Esophagus muscularis mucosa (tissue), 4 donors: ENCODE data around the gene C13orf46. TPM values are rescaled to one million over a fixed set of nuclear protein-coding genes. Genes with fewer than 3 reads are reported as not detected.
A peak's percentile ranks its signal among the peaks of the same experiment; 100 is the strongest.

Experiments used
- DNase-seq: peaks from one replicate; pipeline ENCODE4 v3.0.0-alpha.2; 2017; ENCODE audit errors: extremely low spot score
- H3K27ac ChIP-seq, 4 donors: fragments of 200-600 bp; sonication (generic); replicated peaks in 1 of 4; 1 replicate in 3 of 4; 2 replicates in 1 of 4; pipeline ENCODE4 v1.5.1; 2016 to 2019; ENCODE audit warnings: mild to moderate bottlenecking in 1 of 4
- H3K27me3 ChIP-seq, 4 donors: fragments of 200-600 bp; sonication (generic); one replicate each; pipeline versions ENCODE4 v1.5.1 to v1.6.0; 2016 to 2019
- H3K36me3 ChIP-seq, 4 donors: fragments of 200-600 bp; sonication (generic); one replicate each; pipeline ENCODE4 v1.5.1; 2016 to 2019
- H3K4me1 ChIP-seq, 4 donors: fragments of 200-600 bp; sonication (generic); one replicate each; pipeline ENCODE4 v1.5.1; 2016 to 2019
- H3K4me3 ChIP-seq, 4 donors: fragments of 200-600 bp; sonication (generic); 1 replicate in 2 of 4; 2 replicates in 2 of 4; pipeline ENCODE4 v1.5.1; 2016 to 2019; ENCODE audit warnings: mild to moderate bottlenecking in 4 of 4, moderate library complexity in 1 of 4
- H3K9me3 ChIP-seq, 4 donors: fragments of 200-600 bp; sonication (generic); 1 replicate in 3 of 4; 2 replicates in 1 of 4; pipeline ENCODE4 v1.5.1; 2016 to 2019
- CTCF ChIP-seq, 3 experiments: fragments of 200-600 bp in 2 of 3; fragments of 450-650 bp in 1 of 3; sonication (generic) in 2 of 3; IDR thresholded peaks; one replicate each; pipeline ENCODE4 v1.5.1; 2017 to 2019; ENCODE audit warnings: antibody characterized with exemption in 3 of 3, mild to moderate bottlenecking in 2 of 3, moderate library complexity in 1 of 3
- EP300 ChIP-seq: sonication (generic); formaldehyde crosslinking; IDR thresholded peaks from one replicate; pipeline ENCODE4 v1.6.1; 2017; ENCODE audit warnings: antibody characterized with exemption
- POLR2A ChIP-seq: fragments of 450-650 bp; IDR thresholded peaks from one replicate; pipeline ENCODE4 v1.6.1; 2017; ENCODE audit warnings: antibody characterized with exemption, moderate library complexity, mild to moderate bottlenecking, low read depth
- POLR2AphosphoS5 ChIP-seq, 2 donors: sonication (generic); formaldehyde crosslinking; IDR thresholded peaks; one replicate each; pipeline ENCODE4 v1.6.1; 2017; ENCODE audit warnings: antibody characterized with exemption in 2 of 2
- WGBS: methylation state at CpG from one replicate; pipeline ENCODE4 v1.1.5; 2018; 5-methylcytosine and 5-hydroxymethylcytosine counted together
- intact Hi-C: fragments of 100-400 bp; cut with DNase I; formaldehyde crosslinking; loops from one replicate; pipeline ENCODE4 v1.15.1; 2023
- total RNA-seq, 4 donors: library from RNA; depleted of rRNA; stranded (reverse); fragments of >200 nt; gene quantifications; one replicate each; pipeline versions ENCODE4 v1.1.0 to v1.2.1, GENCODE V29; 2016

The C13orf46 gene
- total RNA-seq, 4 donors from 2014 or later, result 0.17 to 2.1 (median 0.89) TPM

- intact Hi-C loops, result no loop called here
- H3K4me3 ChIP-seq, result no peak overlapping the region
- H3K36me3 ChIP-seq, result peaks cover 15 to 61% (median 41%) of the 10 kb centered on the region in 4 donors
- no peak for DNase-seq
- H3K27me3 ChIP-seq, result no peaks in the 10 kb centered on the region
- no peak for TF ChIP-seq EP300
- TF ChIP-seq POLR2AphosphoS5 (IDR thresholded peaks at IDR 0.05), result no peak
- no peak for TF ChIP-seq POLR2A
- TF ChIP-seq CTCF (IDR thresholded peaks at IDR 0.05), result no peak
- 83% methylated on average over 5 of the region's 15 CpGs for WGBS
- no peaks in the 10 kb centered on the region for H3K9me3 ChIP-seq
- H3K4me1 ChIP-seq, result peaks cover 15 to 38% (median 37%) of the 10 kb centered on the region in 4 donors
- H3K27ac ChIP-seq, result peak overlapping the region in 1 of 4 donors; percentile 20
These were observed 1.5 kb upstream of the C13orf46 start for GRCh38 chr13:113975416-113975815.

GRCh38 chr13:113974304-113975281 lies 717 bp upstream of the C13orf46 start:
- Histone ChIP-seq H3K36me3 (peaks cover 9 to 54% (median 36%) of the 10 kb centered on the region in 4 donors), H3K27ac (no peak overlapping the region), H3K9me3 (no peaks in the 10 kb centered on the region), H3K27me3 (no peaks in the 10 kb centered on the region), H3K4me1 (peaks cover 20 to 46% (median 45%) of the 10 kb centered on the region in 4 donors), H3K4me3 (no peak overlapping the region)
- intact Hi-C loops, result no loop called here
- 95% methylated on average over 34 of the region's 56 CpGs for WGBS
- DNase-seq, result no peak
- TF ChIP-seq POLR2A (no peak), EP300 (no peak), CTCF (IDR thresholded peaks at IDR 0.05) (no peak), POLR2AphosphoS5 (IDR thresholded peaks at IDR 0.05) (no peak)

- Histone ChIP-seq H3K9me3 (no peaks in the 10 kb centered on the region), H3K4me1 (peaks cover 20 to 47% (median 44%) of the 10 kb centered on the region in 4 donors), H3K27me3 (no peaks in the 10 kb centered on the region), H3K27ac (peak overlapping the region; percentile 90 to 95 (median 92)), H3K36me3 (peaks cover 4 to 39% (median 22%) of the 10 kb centered on the region in 4 donors), H3K4me3 (no peak overlapping the region)
- intact Hi-C loops, result no loop called here
- TF ChIP-seq POLR2A (no peak), CTCF (IDR thresholded peaks at IDR 0.05) (no peak), POLR2AphosphoS5 (IDR thresholded peaks at IDR 0.05) (no peak), EP300 (no peak)
- DNase-seq, result no peak
- 89% methylated on average over 17 of the region's 36 CpGs for WGBS
These were observed 1.2 kb downstream of the C13orf46 start for GRCh38 chr13:113972451-113973217.

- 88% methylated on average over 14 of the region's 36 CpGs for WGBS
- no peak for DNase-seq
- Histone ChIP-seq H3K27ac (peak overlapping the region; percentile 90 to 95 (median 92)), H3K4me3 (no peak overlapping the region), H3K27me3 (no peaks in the 10 kb centered on the region), H3K4me1 (peaks cover 17 to 37% (median 34%) of the 10 kb centered on the region in 4 donors), H3K9me3 (no peaks in the 10 kb centered on the region), H3K36me3 (peaks cover 4 to 35% (median 21%) of the 10 kb centered on the region in 4 donors)
- TF ChIP-seq EP300 (no peak), POLR2A (no peak), CTCF (IDR thresholded peaks at IDR 0.05) (no peak), POLR2AphosphoS5 (IDR thresholded peaks at IDR 0.05) (no peak)
- intact Hi-C loops, result no loop called here
These were observed 2.2 kb downstream of the C13orf46 start for GRCh38 chr13:113971471-113972231.
